Common myeloid progenitor, CD34-positive (primary cell): ENCODE data around the gene AGPAT1.
"Not testable (repeated sequence)": the region's sequence is repeated elsewhere in the genome, so short reads cannot be mapped to it uniquely, and the experiment has no call there.

Experiments used
- CTCF ChIA-PET: fragments of 350-600 bp; sonication (Branson Sonifier 250); formaldehyde crosslinking; loops from one replicate; lab custom pipeline; 2021; ENCODE audit warnings: antibody characterized with exemption; lab: Charles Lee
- POLR2A ChIA-PET: fragments of 350-600 bp; sonication (Branson Sonifier 250); formaldehyde crosslinking; loops from one replicate; lab custom pipeline; 2021; ENCODE audit warnings: antibody characterized with exemption; lab: Charles Lee
- DNase-seq, 3 donors: peaks; one replicate each; pipeline versions ENCODE4 v3.0.0 to v3.0.0-alpha.2; 2013
- H3K27ac ChIP-seq, 2 experiments: 1 replicate in 1 of 2; 2 replicates in 1 of 2; pipeline ENCODE4 v1.7.0; 2013; ENCODE audit warnings: inconsistent platforms in 2 of 2, low read length in 2 of 2, mild to moderate bottlenecking in 2 of 2, low read depth in 1 of 2, moderate library complexity in 1 of 2; ENCODE audit not compliant: severe bottlenecking in 2 of 2, insufficient read depth in 1 of 2, poor library complexity in 1 of 2
- H3K27me3 ChIP-seq, 5 experiments: replicated peaks in 2 of 5; 1 replicate in 3 of 5; 2 replicates in 2 of 5; pipeline versions ENCODE4 v1.6.1 to v1.7.0; 2013; ENCODE audit warnings: low read length in 4 of 5, mild to moderate bottlenecking in 2 of 5, moderate library complexity in 2 of 5, inconsistent platforms in 1 of 5; ENCODE audit not compliant: insufficient read depth in 5 of 5, control insufficient read depth in 4 of 5
- H3K36me3 ChIP-seq, 4 experiments: 1 replicate in 2 of 4; 2 replicates in 2 of 4; pipeline versions ENCODE4 v1.6.1 to v1.7.0; 2013; ENCODE audit warnings: low read length in 3 of 4, control low read depth in 1 of 4, mild to moderate bottlenecking in 1 of 4; ENCODE audit not compliant: control insufficient read depth in 4 of 4, insufficient read depth in 4 of 4
- H3K4me1 ChIP-seq, 4 experiments: 1 replicate in 3 of 4; 2 replicates in 1 of 4; pipeline versions ENCODE4 v1.6.1 to v1.7.1; 2013; ENCODE audit warnings: low read length in 3 of 4, mild to moderate bottlenecking in 3 of 4, control low read depth in 1 of 4, inconsistent platforms in 1 of 4, moderate library complexity in 1 of 4; ENCODE audit not compliant: control insufficient read depth in 4 of 4, insufficient read depth in 4 of 4; ENCODE audit errors: control extremely low read depth in 1 of 4
- H3K4me3 ChIP-seq, 7 experiments: 1 replicate in 4 of 7; 2 replicates in 3 of 7; pipeline versions ENCODE4 v1.5.1 to v1.7.0; 2013; ENCODE audit warnings: mild to moderate bottlenecking in 7 of 7, low read length in 6 of 7, moderate library complexity in 6 of 7, inconsistent platforms in 2 of 7, low read depth in 2 of 7, control low read depth in 1 of 7; ENCODE audit not compliant: insufficient read depth in 4 of 7, control insufficient read depth in 1 of 7; ENCODE audit errors: extremely low read depth in 1 of 7
- H3K9me3 ChIP-seq, 5 experiments: 1 replicate in 4 of 5; 2 replicates in 1 of 5; pipeline versions ENCODE4 v1.6.1 to v1.7.1; 2013; ENCODE audit warnings: low read length in 4 of 5, mild to moderate bottlenecking in 2 of 5, inconsistent platforms in 1 of 5, low read depth in 1 of 5, moderate library complexity in 1 of 5; ENCODE audit not compliant: control insufficient read depth in 4 of 5, insufficient read depth in 2 of 5; ENCODE audit errors: control extremely low read depth in 1 of 5
- WGBS: methylation state at CpG from one replicate; pipeline ENCODE4 v1.1.5; 2013; ENCODE audit not compliant: insufficient coverage; 5-methylcytosine and 5-hydroxymethylcytosine counted together

AGPAT1 gene

GRCh38 chr6:32190054-32190851, 14.4 kb upstream of the AGPAT1 start, which contains the start of gene PBX2:
Gene PBX2 (minus strand): TSS chr6:32190202. CDS start chr6:32189915, 287 bp downstream.
- Histone ChIP-seq H3K4me3 (peak within 1 kb of the TSS; percentile 51 to 90 (median 82)), H3K9me3 (no peaks in the 10 kb centered on the region), H3K4me1 (peaks cover 22 to 81% (median 78%) of the 10 kb centered on the region in 4 experiments), H3K27ac (peak within 1 kb of the TSS; percentile 87 to 93), H3K36me3 (peaks cover 0 to 29% (median 15%) of the 10 kb centered on the region in 4 experiments), H3K27me3 (no peaks in the 10 kb centered on the region)
- CTCF ChIA-PET, result interaction anchor here (0.8 to 2.9 kb wide), 6 partner anchors 8 to 25 kb away, joined by 3 to 9 read pairs (median 4); no protein-coding TSS in a partner anchor
- 0% methylated on average over 11 of the region's 23 CpGs for WGBS
- DNase-seq, result peak; percentile 88 to 93 (median 93)
- POLR2A ChIA-PET, result interaction anchor here (1.2 to 1.7 kb wide), 3 partner anchors 7 to 36 kb away, joined by 3 to 6 read pairs (median 3); no protein-coding TSS in a partner anchor

- DNase-seq, result no peak
- peaks cover 0 to 29% (median 15%) of the 10 kb centered on the region in 4 experiments for H3K36me3 ChIP-seq
- CTCF ChIA-PET, result interaction anchor here (0.8 to 2.9 kb wide), 2 partner anchors 10 to 19 kb away, joined by 3 to 9 read pairs; no protein-coding TSS in a partner anchor
- POLR2A ChIA-PET, result interaction anchor here (1.1 to 1.7 kb wide), 3 partner anchors 10 to 35 kb away, joined by 3 to 6 read pairs (median 5); no protein-coding TSS in a partner anchor
- peaks cover 18 to 75% (median 72%) of the 10 kb centered on the region in 4 experiments for H3K4me1 ChIP-seq
- peak overlapping the region; percentile 51 to 90 (median 82) for H3K4me3 ChIP-seq
- H3K9me3 ChIP-seq, result no peaks in the 10 kb centered on the region
- 0% methylated on average over 7 of the region's 23 CpGs for WGBS
- H3K27me3 ChIP-seq, result no peaks in the 10 kb centered on the region
- H3K27ac ChIP-seq, result peak overlapping the region; percentile 87 to 93
These were observed 13.8 kb upstream of the AGPAT1 start for GRCh38 chr6:32189742-32190053.

GRCh38 chr6:32189069-32189741, 13.3 kb upstream of the AGPAT1 start:
- Histone ChIP-seq H3K4me3 (peak overlapping the region; percentile 51 to 90 (median 82)), H3K27me3 (no peaks in the 10 kb centered on the region), H3K9me3 (no peaks in the 10 kb centered on the region), H3K27ac (peak overlapping the region; percentile 87 to 93), H3K4me1 (peaks cover 15 to 70% (median 68%) of the 10 kb centered on the region in 4 experiments), H3K36me3 (peaks cover 2 to 32% (median 17%) of the 10 kb centered on the region in 4 experiments)
- ChIA-PET CTCF (interaction anchor here (2.9 kb wide), 1 partner anchor 10 kb away, joined by 9 read pairs; no protein-coding TSS in a partner anchor), POLR2A (interaction anchor here (1.1 to 1.2 kb wide), 2 partner anchors 10 to 783 kb away, joined by 3 to 5 read pairs; no protein-coding TSS in a partner anchor)
- WGBS, result 7% methylated on average over 5 of the region's 10 CpGs
- no peak for DNase-seq

GRCh38 chr6:32188381-32189068, 12.6 kb upstream of the AGPAT1 start:
- no peak for DNase-seq
- Histone ChIP-seq H3K36me3 (peaks cover 5 to 39% (median 19%) of the 10 kb centered on the region in 4 experiments), H3K9me3 (no peaks in the 10 kb centered on the region), H3K27me3 (no peaks in the 10 kb centered on the region), H3K4me1 (peaks cover 9 to 63% (median 61%) of the 10 kb centered on the region in 4 experiments), H3K27ac (peak overlapping the region; percentile 87 to 93), H3K4me3 (peak overlapping the region; percentile 51 to 90 (median 82))
- ChIA-PET CTCF (interaction anchor here (2.9 kb wide), 1 partner anchor 9 kb away, joined by 9 read pairs; no protein-coding TSS in a partner anchor), POLR2A (interaction anchor here (1.1 to 1.2 kb wide), 2 partner anchors 9 to 783 kb away, joined by 3 to 5 read pairs; no protein-coding TSS in a partner anchor)
- WGBS, result 34% methylated on average over 5 of the region's 13 CpGs

GRCh38 chr6:32187725-32188380, 12.0 kb upstream of the AGPAT1 start:
- not testable (repeated sequence) for H3K9me3 ChIP-seq, DNase-seq, H3K27me3 ChIP-seq
- 100% methylated on average over 4 of the region's 18 CpGs for WGBS
- ChIA-PET POLR2A (interaction anchor here (0.9 to 1.2 kb wide), 2 partner anchors 30 to 784 kb away, joined by 3 to 4 read pairs; no protein-coding TSS in a partner anchor), CTCF (interaction anchor here (0.7 to 2.9 kb wide), 2 partner anchors 8 to 69 kb away, joined by 3 to 9 read pairs; no protein-coding TSS in a partner anchor)
- peak overlapping the region; percentile 87 to 93 for H3K27ac ChIP-seq
- H3K36me3 ChIP-seq, result peaks cover 6 to 46% (median 24%) of the 10 kb centered on the region in 4 experiments
- H3K4me1 ChIP-seq, result peaks cover 6 to 57% (median 54%) of the 10 kb centered on the region in 4 experiments
- H3K4me3 ChIP-seq, result peak overlapping the region in 5 of 7 experiments; percentile 75 to 90 (median 88)
